HEK293T (cell line): Measurements from ENCODE around the gene DMD.

ENCODE experiments used
- FOXA1 ChIP-seq: fragments of 450-650 bp; IDR thresholded peaks from 2 replicates; pipeline ENCODE4 v1.6.1; 2016; ENCODE audit warnings: mild to moderate bottlenecking
- NFRKB ChIP-seq: fragments of 450-650 bp; IDR thresholded peaks from 2 replicates; pipeline ENCODE4 v1.6.1; 2016; ENCODE audit warnings: mild to moderate bottlenecking, moderate library complexity

GRCh38 chrX:31279359-31279758 is 1932.0 kb downstream of the DMD start:
- TF ChIP-seq FOXA1 (no peak), NFRKB (no peak)
